Endothelial cell of umbilical vein (primary cell): ENCODE data around the gene EPHB6.

Source experiments
- FOS ChIP-seq: IDR thresholded peaks from 2 replicates; pipeline ENCODE4 v1.6.1; 2011; ENCODE audit warnings: mild to moderate bottlenecking, low read length, moderate library complexity, borderline replicate concordance; ENCODE audit not compliant: insufficient read depth
- POLR2AphosphoS5 ChIP-seq: IDR thresholded peaks from 2 replicates; pipeline ENCODE4 v1.6.1; 2012; ENCODE audit warnings: low read depth, mild to moderate bottlenecking, control low read depth, low read length, moderate library complexity; ENCODE audit not compliant: insufficient read depth
- TF ChIP-seq, protein P1 (sequence below), 2 donors: IDR thresholded peaks; 1 replicate in 1 of 2; 2 replicates in 1 of 2; pipeline ENCODE4 v1.5.1; 2011; ENCODE audit warnings: low read length in 2 of 2, mild to moderate bottlenecking in 2 of 2, moderate library complexity in 2 of 2, control low read depth in 1 of 2, inconsistent platforms in 1 of 2, low read depth in 1 of 2; ENCODE audit not compliant: insufficient read depth in 1 of 2; ENCODE audit errors: extremely low read depth in 1 of 2
- TF ChIP-seq, protein P2 (sequence below): IDR thresholded peaks from 2 replicates; pipeline ENCODE4 v1.6.1; 2011; ENCODE audit not compliant: insufficient read depth, insufficient read length

DNA sequence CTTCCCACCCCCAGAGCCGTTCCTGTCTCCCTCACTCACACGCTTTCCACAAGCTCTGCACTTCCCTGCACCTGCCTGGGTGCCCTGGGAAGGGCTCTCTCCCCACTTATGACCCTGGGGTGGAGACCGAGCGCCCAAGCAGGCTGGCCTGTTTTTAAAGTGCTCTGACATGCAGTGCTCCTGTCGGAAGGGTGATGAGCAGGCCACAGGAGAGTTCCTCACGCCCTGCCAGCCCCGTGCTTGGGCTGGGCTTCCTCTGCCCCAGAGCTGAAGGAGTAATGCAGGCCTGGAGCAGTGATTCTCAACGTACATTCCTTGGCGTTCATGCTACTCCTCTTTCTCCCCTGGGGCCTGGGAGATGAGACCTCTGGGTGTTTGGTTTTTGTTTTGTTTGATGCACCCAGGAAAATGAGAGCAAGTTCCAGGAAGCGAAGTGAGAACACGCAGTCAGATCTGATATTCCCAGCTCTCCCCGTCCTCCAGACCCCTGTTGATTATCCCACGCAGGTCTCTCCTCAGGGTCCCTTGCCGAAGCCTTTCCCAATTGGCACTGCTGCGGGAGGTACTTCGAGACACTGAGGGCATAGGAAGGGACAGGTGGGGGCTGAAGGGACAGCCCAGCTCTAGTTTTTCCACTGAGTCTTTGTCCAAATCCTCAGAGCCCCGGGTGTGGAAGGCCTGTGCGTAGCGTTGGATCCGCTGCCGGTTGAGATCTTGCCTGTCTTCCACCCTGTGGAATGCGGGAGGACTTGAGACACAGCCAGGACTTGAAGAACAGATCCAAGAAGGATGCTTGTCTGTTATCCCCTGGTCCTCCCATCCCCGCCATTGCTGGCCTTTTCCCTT lies 16.6 kb downstream of the EPHB6 start:
- TF ChIP-seq, protein P1, sequence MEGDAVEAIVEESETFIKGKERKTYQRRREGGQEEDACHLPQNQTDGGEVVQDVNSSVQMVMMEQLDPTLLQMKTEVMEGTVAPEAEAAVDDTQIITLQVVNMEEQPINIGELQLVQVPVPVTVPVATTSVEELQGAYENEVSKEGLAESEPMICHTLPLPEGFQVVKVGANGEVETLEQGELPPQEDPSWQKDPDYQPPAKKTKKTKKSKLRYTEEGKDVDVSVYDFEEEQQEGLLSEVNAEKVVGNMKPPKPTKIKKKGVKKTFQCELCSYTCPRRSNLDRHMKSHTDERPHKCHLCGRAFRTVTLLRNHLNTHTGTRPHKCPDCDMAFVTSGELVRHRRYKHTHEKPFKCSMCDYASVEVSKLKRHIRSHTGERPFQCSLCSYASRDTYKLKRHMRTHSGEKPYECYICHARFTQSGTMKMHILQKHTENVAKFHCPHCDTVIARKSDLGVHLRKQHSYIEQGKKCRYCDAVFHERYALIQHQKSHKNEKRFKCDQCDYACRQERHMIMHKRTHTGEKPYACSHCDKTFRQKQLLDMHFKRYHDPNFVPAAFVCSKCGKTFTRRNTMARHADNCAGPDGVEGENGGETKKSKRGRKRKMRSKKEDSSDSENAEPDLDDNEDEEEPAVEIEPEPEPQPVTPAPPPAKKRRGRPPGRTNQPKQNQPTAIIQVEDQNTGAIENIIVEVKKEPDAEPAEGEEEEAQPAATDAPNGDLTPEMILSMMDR (IDR thresholded peaks at IDR 0.05; ENCODE audit: extremely low read depth in 1 of 2, insufficient read depth in 1 of 2, low read depth in 1 of 2, low read length in 2 of 2) = no peak
- TF ChIP-seq, protein P2, sequence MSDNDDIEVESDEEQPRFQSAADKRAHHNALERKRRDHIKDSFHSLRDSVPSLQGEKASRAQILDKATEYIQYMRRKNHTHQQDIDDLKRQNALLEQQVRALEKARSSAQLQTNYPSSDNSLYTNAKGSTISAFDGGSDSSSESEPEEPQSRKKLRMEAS = no peak
- no peak for TF ChIP-seq FOS
- TF ChIP-seq POLR2AphosphoS5 = no peak
